PFSK-1 (cell line): ENCODE measurements around the gene NBEAL2.

Source experiments
- POLR2AphosphoS5 ChIP-seq: IDR thresholded peaks from 2 replicates; pipeline ENCODE4 v1.6.1; 2012; ENCODE audit warnings: low read depth, mild to moderate bottlenecking, control low read depth, low read length, moderate library complexity
- SIN3A ChIP-seq: IDR thresholded peaks from 2 replicates; pipeline ENCODE4 v1.6.1; 2012; ENCODE audit warnings: mild to moderate bottlenecking, low read length, moderate library complexity, borderline replicate concordance; ENCODE audit not compliant: insufficient read depth
- TAF1 ChIP-seq: IDR thresholded peaks from 2 replicates; pipeline ENCODE4 v1.6.1; 2012; ENCODE audit warnings: low read length, control low read depth, borderline replicate concordance; ENCODE audit not compliant: insufficient read depth

DNA sequence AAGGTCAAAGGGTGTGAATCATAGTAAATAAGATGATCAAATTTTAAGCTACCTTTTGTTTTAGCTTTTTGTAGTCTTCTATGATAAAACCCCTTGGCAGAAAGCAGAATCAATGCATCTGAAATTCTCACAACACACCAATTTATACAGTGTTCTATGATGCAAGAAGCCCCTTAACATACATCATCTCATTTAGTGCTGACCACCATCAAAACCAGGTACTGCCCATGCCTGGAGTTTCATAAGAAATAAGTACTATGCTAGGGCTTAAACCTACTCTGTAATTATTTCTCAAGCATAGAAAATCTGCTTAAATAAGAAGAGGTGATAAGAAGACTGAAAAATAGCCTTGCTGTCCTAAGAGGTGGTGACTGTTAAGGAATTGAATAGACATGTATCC, 67.6 kb downstream of the NBEAL2 start:
- TF ChIP-seq POLR2AphosphoS5 (no peak), TAF1 (no peak), SIN3A (no peak)
